Erythroblast (primary cell): ENCODE results near the gene CCDC12.

Source experiments
- GATA1 ChIP-seq: IDR thresholded peaks from 2 replicates; pipeline ENCODE4 v1.6.1; 2011; ENCODE audit warnings: low read depth, mild to moderate bottlenecking, control low read depth, low read length, moderate library complexity
- POLR2A ChIP-seq: IDR thresholded peaks from 2 replicates; pipeline ENCODE4 v1.6.1; 2011; ENCODE audit warnings: mild to moderate bottlenecking, low read length

GRCh38 chr3:46986055-46986730 is 9.6 kb upstream of the CCDC12 start:
- TF ChIP-seq POLR2A (no peak), GATA1 (no peak)
